MM.1S (cell line): ENCODE results near the gene PPP2R3B.

Experiments
- EZH2 ChIP-seq: fragments of 300-600 bp; sonication (generic); optimal IDR thresholded peaks from 2 replicates; pipeline ENCODE3; 2017; ENCODE audit warnings: low read depth, mild to moderate bottlenecking, antibody characterized with exemption, low read length, mixed read lengths
- EZH2phosphoT487 ChIP-seq: fragments of 300-600 bp; sonication (generic); IDR thresholded peaks from 2 replicates; pipeline ENCODE4 v1.6.1; 2018; ENCODE audit warnings: antibody characterized with exemption, low read length
- TF ChIP-seq, protein P1 (sequence below): fragments of 300-600 bp; sonication (generic); IDR thresholded peaks from 2 replicates; pipeline ENCODE4 v1.5.1; 2016; ENCODE audit warnings: antibody characterized with exemption, low read length, mixed read lengths

DNA sequence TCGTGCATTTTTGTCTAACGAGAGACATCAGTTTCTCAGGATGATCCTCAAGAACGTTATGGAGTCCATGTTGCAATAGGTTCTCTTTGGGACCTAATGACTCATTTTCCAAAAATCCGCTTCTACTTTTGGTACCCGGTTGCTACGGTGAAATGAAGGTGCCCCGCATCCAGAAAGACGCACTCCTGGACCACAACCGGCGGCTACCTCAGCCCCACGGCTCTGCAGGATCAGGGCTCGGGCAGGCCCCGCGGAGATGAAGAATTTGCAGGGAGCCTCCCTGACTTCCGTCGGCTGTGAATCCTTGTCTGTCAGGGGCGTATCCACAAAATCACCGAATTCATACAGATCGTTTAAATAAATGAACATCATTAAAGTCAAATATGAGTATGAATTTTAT, 83.7 kb downstream of the PPP2R3B start:
- TF ChIP-seq, protein P1, sequence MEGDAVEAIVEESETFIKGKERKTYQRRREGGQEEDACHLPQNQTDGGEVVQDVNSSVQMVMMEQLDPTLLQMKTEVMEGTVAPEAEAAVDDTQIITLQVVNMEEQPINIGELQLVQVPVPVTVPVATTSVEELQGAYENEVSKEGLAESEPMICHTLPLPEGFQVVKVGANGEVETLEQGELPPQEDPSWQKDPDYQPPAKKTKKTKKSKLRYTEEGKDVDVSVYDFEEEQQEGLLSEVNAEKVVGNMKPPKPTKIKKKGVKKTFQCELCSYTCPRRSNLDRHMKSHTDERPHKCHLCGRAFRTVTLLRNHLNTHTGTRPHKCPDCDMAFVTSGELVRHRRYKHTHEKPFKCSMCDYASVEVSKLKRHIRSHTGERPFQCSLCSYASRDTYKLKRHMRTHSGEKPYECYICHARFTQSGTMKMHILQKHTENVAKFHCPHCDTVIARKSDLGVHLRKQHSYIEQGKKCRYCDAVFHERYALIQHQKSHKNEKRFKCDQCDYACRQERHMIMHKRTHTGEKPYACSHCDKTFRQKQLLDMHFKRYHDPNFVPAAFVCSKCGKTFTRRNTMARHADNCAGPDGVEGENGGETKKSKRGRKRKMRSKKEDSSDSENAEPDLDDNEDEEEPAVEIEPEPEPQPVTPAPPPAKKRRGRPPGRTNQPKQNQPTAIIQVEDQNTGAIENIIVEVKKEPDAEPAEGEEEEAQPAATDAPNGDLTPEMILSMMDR = no peak
- TF ChIP-seq EZH2phosphoT487 (no peak), EZH2 (no peak)
